ENCODE measurements around the gene PHF20.

- no peak for TF ChIP-seq POLR2AphosphoS5 (IDR thresholded peaks at IDR 0.05; ENCODE audit: low read depth)
- no peak for TF ChIP-seq CTCF (IDR thresholded peaks at IDR 0.05; ENCODE audit: insufficient read depth, low read length)
- TF ChIP-seq, protein P1, sequence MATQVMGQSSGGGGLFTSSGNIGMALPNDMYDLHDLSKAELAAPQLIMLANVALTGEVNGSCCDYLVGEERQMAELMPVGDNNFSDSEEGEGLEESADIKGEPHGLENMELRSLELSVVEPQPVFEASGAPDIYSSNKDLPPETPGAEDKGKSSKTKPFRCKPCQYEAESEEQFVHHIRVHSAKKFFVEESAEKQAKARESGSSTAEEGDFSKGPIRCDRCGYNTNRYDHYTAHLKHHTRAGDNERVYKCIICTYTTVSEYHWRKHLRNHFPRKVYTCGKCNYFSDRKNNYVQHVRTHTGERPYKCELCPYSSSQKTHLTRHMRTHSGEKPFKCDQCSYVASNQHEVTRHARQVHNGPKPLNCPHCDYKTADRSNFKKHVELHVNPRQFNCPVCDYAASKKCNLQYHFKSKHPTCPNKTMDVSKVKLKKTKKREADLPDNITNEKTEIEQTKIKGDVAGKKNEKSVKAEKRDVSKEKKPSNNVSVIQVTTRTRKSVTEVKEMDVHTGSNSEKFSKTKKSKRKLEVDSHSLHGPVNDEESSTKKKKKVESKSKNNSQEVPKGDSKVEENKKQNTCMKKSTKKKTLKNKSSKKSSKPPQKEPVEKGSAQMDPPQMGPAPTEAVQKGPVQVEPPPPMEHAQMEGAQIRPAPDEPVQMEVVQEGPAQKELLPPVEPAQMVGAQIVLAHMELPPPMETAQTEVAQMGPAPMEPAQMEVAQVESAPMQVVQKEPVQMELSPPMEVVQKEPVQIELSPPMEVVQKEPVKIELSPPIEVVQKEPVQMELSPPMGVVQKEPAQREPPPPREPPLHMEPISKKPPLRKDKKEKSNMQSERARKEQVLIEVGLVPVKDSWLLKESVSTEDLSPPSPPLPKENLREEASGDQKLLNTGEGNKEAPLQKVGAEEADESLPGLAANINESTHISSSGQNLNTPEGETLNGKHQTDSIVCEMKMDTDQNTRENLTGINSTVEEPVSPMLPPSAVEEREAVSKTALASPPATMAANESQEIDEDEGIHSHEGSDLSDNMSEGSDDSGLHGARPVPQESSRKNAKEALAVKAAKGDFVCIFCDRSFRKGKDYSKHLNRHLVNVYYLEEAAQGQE (IDR thresholded peaks at IDR 0.05; ENCODE audit: insufficient replicate concordance, low read depth): no peak
- no peak for TF ChIP-seq GABPA (IDR thresholded peaks at IDR 0.05; ENCODE audit: low read depth)
- TF ChIP-seq SPI1 (IDR thresholded peaks at IDR 0.05; ENCODE audit: borderline replicate concordance, low read depth): no peak
Observed at GRCh38 chr20:35866418-35867202, 94.8 kb downstream of the PHF20 start.

Data from HL-60 (cell line).